Dermis blood vessel endothelial cell (primary cell): ENCODE data around the gene BPIFB3. TPM values are rescaled to one million over a fixed set of nuclear protein-coding genes. Genes with fewer than 3 reads are reported as not detected.

ENCODE experiments used
- DNase-seq: peaks from one replicate; pipeline ENCODE4 v3.0.0; 2010
- total RNA-seq: library from RNA; depleted of rRNA; stranded (reverse); fragments of >200 nt; gene quantifications from 2 replicates; pipeline ENCODE4 v1.2.3, GENCODE V29; 2014

The BPIFB3 gene
- not detected in 2 replicates for total RNA-seq

GRCh38 chr20:33053291-33054106, at the start of gene BPIFB3:
Gene BPIFB3 (plus strand): TSS chr20:33053903. CDS start chr20:33055436, 1,533 bp downstream.
- no peak for DNase-seq

- no peak for DNase-seq
Observed at GRCh38 chr20:33004141-33004751, 49.5 kb upstream of the BPIFB3 start, which contains the start of gene SUN5. Gene SUN5 (minus strand): TSS chr20:33004433. CDS start chr20:33004340, 93 bp downstream.

GRCh38 chr20:33005132-33005566, 48.6 kb upstream of the BPIFB3 start:
- peak; percentile 23 for DNase-seq

- no peak for DNase-seq
Observed at GRCh38 chr20:33005908-33006775, 47.6 kb upstream of the BPIFB3 start.

- no peak for DNase-seq
Observed at GRCh38 chr20:33006776-33007375, 46.8 kb upstream of the BPIFB3 start.

GRCh38 chr20:33007376-33008335, 46.0 kb upstream of the BPIFB3 start, which contains the start of gene BPIFB2:
Gene BPIFB2 (plus strand): TSS chr20:33007704. CDS start chr20:33008575, 871 bp downstream.
- DNase-seq: no peak

GRCh38 chr20:33008336-33009213, 45.1 kb upstream of the BPIFB3 start:
- DNase-seq: no peak

- DNase-seq: peak; percentile 4
Observed at GRCh38 chr20:33009214-33010132, 44.2 kb upstream of the BPIFB3 start.

GRCh38 chr20:33010133-33010504, 43.6 kb upstream of the BPIFB3 start:
- no peak for DNase-seq

GRCh38 chr20:33010674-33011449, 42.8 kb upstream of the BPIFB3 start:
- no peak for DNase-seq

GRCh38 chr20:33012327-33013189, 41.1 kb upstream of the BPIFB3 start:
- no peak for DNase-seq

GRCh38 chr20:33013701-33014326, 39.9 kb upstream of the BPIFB3 start:
- DNase-seq: no peak

- no peak for DNase-seq
Observed at GRCh38 chr20:33014336-33015113, 39.2 kb upstream of the BPIFB3 start.

GRCh38 chr20:33015114-33015484, 38.6 kb upstream of the BPIFB3 start:
- no peak for DNase-seq

- DNase-seq: no peak
Observed at GRCh38 chr20:33015700-33016580, 37.8 kb upstream of the BPIFB3 start.
